Kidney glomerular epithelial cell (primary cell): ENCODE results near the gene KLF16.

Source experiments
- DNase-seq: peaks from one replicate; lab custom pipeline; 2025; lab: John Stamatoyannopoulos, UW

Gene KLF16

DNA sequence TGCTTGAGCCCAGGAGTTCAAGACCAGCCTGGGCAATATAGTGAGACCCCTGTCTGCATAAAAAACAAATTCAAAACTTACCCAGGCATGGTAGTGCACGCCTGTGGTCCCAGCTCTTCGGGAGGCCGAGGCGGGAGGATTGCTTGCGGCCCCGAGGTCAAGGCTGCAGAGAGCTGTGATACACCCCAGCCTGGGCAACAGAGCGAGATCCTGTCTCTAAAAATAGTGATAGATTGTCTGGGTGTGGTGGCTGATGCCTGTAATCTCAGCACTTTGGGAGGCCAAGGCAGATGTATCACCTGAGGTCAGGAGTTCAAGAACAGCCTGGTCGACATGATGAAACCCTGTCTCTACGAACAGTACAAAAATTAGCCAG lies 4.0 kb upstream of the KLF16 start:
- DNase-seq, result no peak

DNA sequence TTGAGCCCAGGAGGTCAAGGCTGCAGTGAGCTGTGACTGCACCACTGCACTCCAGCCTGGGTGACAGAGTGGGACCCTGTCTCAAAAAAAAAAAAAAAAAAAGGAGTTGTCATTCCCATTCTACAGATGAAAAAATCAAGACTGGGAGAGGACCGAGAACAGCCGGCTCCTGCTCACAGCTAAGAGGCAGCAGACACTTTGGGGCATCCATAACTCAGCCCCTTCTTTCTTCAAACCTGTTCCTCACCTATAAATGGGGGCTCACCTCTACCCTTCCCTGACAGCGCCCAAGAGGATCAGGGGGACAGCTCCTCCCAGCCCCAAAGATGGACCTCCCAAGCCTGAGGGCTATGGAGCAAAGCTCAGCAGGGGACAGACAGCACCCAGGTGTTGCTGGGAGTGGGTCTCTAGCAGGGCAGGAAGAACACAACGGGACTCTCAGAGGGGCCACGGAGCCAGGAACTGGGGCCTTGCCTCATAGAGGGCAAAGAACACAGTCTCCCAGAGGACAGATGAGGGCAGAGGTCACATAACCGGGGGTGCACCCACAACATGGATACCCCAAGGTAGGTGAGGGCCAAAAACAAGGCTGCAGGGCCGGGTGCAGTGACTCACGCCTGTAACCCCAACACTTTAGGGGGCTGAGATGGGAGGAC lies 3.4 kb upstream of the KLF16 start:
- DNase-seq, result no peak

DNA sequence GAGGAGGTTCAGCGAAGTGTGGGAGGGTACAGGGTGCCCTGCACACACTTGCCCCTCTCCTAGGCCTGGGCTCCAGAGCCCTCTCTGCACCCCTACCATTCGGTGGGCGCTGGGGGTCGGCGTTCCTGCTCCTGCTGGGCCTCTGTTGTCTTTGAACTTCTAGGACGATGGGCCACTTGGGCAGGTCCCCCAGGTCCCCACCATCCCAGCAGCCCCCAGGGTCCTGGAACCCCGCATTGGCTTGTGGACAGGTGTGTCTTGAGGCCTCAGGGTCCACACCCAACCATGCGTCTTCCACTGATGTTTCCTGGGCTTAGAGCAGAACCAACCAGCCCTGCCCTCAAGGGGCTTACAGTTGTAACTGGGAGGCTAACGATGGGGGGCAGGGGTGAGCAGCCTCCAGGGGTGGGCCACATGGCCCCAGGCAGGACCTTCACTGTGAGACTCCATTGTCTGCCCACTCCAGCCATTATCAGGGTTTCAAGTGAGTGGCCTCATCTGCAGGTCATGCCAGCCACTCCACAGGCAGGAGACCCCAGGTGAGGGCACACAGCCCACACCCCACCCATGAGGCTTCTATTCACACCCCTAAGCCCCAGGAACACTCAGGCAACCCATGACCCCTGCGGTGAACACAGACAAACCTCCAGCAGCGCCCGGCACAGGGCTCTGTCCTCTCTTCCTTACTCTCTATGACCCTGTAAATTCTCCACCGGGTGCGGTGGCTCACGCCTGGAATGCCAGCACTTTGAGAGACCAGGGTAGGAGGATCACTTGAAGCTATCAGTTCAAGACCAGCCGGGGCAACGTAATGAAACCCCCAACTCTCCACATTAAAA lies 2.0 kb upstream of the KLF16 start:
- DNase-seq, result no peak

DNA sequence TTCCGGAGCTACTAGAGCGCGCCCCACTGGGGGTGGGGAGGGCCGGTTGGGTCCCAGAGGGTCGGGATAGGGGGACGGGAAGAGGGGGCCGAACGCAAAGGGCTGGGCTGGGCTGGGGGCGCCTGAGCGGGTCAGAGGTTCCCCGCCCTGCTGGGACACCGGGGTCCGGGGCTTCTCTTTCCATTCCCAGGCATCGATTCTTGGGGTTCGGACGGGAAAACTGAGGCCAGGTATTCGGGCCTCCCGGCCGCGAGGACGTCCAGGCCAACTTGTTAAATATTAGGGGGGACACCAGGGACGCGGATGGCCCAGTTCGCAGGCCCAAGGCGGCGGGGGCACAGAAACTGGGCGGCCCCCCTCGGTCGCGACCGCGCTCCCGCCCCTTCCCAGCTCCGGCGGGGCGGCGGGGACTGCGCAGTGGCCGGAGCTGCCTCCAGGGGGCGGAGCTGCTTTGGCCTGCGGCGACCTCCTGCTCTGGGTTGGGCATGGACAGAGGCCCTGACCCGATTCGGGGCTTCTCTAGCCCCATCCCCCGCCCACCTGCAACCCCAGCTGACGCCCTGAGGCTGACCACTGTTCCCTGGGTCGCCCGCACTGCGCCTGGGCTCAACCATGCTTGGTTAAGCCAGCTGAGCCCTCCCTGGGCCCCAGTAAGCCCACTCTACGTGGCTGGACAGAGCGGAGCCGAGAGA lies 1.2 kb upstream of the KLF16 start:
- DNase-seq, result peak; percentile 2

DNA sequence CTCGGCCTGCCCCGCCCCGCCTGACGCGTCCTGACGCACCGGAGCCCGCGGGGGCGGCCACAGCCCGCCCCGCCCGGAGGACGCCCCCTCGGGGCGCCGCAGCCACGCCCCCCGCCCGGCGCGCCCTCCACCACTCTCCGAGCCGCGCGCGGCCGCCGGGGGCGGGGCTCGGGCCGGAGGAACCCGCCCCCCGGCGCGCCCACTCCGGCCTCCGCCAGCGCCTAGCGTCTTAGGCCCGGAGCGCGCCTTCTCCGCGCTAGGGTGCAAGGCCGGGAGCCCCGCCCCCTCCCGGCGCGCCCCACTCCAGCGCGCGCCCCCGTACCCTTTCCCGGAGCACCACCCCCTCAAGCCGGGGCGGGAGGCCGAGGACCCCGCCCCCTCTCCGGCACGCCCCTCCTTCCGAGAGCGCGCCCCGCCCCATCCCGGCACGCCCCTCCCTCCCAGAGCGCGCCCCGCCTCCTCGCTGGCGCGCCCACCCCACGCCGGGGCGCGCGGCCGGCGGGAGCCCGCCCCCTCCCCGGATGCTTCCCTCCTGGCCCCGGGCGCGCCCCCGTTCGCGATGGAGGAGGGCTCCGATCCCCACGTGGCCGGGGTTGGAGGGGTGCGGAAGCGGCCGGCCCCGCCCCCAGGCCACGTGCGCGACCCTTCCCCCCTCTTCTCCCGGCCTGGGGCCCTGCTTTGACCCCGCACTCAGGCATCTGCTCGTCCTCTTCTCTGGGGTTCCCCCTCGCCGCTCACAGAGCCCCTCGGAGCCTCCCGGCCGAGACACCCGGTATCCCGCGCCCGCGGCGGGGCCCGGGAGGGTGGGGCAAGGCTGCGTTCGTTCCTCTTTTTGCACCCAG lies 480 bp upstream of the KLF16 start:
- peak; percentile 86 for DNase-seq

DNA sequence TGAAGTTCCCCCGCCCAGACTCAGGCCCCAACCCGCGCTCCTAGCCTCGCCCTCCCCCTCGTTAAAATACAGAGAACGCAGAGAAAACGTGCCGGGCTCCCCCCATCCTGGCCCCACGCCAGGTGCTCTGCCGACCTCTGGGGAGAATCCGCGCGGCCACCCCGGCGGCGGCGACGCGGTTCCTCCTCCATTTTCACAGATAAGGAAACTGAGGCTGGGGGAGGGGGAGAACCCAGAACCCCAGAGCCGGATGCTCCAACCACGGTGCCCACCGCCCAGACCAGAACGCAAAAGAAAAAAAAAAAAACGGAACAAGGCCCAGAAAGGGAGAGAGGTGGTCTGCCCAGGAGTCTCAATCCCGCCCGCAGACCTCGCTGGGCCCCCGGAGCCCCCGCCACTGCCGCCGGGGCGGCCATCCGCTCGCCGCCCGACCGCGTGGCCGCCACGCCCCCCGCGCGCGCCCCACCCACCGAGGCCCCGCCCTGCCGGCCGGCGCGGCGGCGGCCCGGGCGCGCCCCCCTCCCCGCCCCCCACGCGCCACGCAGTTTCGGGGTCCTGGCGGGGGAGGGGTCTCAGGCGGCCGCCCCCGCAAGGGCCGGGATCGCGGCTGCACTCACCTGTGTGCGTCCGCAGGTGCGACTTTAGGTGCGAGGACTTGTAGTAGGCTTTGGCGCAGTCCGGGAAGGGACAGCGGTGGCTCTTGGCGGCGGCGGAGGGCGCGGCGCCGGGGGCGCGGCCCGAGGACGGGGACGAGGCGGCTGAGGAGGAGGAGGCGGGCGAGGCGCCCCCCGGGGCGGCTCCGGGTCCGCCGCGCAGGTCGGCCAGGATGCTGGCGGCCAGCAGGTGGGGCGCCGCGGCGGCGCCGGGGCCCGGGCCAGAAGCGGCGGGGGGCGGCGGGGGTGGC lies 703 bp downstream of the KLF16 start:
- no peak for DNase-seq

DNA sequence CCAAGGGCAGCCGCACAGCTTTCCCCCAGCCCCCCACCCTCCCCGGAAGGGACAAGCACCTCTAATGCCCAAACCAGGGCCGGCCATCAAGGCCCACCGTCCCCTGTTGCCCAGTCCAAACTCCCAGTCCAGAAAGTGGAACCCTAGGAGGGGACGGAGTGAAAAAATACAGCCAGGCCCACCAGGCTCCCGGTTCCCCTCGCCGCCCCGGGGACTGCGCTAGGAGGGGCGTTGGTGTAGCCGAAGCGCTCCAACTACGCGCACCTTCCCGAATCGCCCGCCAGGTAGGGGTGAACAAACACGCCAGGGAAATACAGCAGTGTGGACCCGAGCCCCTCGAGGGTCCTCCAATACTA lies 1.3 kb downstream of the KLF16 start:
- no peak for DNase-seq

DNA sequence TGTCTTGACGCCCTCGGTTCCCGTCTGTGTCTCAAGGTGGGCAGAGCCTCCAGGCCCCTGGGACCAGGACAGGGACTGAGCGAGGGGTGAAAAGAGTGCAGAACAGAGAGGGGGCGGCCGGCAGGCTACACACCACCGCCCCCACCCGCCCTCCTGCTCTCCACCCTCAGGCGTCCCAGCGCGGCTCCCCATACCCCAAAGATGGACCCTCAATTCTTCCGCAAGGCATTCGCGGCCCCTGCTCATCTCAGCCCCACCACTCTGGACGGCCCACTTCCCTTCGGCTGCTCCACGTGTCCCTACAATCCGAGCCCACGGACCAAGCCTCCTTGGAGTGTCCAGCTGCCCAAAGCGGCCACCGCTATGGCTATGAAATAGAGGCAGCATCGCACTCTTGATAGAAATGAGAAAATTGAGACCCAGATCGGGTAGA lies 1.8 kb downstream of the KLF16 start:
- DNase-seq, result no peak

DNA sequence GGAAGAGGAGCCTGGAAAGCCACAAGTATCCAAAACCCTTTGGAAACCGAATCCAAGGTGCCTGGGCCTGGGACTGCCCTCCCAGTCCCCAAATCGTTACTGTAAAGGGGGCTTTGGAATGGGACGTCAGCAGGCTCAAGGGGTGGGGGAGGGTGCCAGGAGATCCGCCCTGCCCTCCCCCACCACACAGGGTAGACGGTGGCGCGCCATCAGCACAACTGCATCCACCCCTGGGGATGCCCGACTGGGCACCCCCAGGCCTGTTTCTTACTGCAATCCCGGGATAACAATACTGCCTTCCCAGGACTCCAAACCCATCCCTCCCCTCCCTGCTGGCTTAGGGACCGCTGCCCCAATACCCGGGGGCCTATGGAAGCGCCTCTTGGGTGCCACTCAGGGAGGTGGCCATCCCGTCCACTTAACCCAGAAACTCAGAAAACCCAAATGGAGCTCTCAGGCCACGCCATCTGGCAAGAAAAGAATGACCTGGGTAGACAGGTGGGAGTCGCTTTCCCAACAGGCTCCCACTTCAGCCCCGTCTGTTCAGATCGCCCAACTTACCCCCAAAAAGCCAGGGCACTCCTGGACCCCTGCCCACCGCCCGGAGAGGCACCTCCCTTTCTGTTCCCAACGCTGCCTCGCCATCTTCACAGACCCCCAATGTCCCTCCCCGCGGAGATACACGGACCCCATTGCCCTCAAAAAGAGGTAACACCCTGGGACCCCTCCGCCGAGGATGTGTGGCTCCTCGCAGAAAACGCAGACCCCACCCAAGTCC lies 2.4 kb downstream of the KLF16 start:
- DNase-seq, result no peak

DNA sequence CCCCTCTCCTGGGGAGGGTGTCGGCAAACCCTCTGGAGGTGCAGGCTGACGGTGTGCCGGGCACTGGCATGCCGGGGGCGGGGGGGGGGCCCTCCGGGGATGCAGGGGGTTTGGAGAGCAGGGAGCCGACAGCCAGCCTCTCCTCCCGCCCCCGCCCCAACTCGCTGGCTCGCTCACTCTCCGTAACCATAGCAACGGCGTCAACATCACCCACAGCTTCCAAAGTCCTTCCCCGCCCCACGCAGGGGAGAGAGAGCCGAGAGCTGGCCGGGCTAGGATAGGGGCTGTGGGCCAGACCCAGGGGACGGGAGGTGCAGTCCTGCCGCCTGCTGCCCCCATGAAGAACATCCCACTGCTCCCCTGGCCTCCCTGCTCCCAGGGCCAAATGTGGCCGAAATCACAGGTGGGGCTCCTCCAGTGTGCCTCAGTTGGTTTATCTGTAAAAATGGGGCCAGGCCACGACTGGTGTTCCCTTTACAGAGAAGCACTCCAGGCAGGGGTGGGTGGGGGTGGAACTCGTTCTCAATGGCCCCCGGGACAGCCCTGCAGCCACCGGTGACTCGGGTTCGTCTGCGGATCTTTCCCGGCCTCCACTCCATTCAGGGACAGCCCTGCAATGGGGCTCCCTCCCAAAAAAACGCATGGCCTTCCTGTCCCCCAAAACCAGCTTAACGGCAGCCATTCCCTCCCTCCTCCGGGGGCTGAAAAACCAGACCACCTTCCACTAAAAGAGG lies 3.2 kb downstream of the KLF16 start:
- peak; percentile 40 for DNase-seq

DNA sequence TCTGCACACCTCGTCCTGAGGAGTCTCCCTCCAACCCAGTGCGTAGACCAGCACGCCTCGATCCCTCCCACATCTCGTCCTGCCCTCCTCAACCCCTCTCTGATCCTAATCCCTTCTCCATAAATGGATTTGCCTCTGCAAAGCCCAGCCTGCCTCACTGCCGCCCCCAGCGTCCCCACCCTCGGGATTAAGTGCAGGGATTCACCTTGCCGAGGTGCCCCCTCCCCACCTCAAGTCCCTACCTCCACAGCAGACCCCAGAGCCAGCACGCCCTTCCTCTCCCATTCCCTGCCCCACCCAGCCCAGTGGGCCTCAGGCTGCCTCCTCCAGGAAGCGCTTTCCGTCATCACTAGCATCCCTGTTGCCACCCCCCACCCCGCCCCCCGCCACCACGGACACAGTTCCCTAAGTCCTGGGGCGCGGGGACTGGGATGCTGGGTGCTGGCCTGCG lies 4.0 kb downstream of the KLF16 start:
- DNase-seq, result no peak

DNA sequence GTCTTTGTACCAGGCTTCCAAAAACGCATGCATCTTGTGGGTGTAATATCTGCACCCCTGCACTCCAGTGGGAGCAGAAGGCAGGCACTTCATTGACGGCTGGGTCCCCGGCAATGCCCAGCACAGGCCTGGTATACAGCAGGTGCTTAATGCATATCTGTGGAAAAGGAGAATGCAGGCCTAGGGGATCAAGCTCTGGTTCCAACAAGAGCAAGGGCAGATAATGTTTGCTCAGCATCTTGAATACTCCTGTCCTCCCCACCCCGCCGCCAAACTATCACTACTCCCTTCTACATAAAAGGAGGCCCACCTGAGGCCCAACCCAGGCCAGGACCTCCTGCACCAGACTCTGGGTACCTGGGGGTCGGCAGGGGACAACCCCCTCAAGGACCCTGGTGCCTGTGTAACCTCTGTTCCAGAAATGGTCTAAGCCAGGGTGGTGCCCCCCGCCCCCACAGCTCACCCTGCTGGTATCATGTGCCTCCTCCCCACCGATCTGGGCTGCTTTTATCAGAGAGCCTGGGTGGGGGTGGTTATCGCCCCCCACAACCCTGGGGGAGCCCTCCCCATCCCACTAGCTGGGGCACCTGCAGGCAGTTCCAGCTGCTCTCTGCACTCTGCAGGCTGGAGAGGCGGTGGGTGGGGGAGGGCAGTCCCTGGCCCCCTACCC lies 4.8 kb downstream of the KLF16 start:
- DNase-seq, result no peak

DNA sequence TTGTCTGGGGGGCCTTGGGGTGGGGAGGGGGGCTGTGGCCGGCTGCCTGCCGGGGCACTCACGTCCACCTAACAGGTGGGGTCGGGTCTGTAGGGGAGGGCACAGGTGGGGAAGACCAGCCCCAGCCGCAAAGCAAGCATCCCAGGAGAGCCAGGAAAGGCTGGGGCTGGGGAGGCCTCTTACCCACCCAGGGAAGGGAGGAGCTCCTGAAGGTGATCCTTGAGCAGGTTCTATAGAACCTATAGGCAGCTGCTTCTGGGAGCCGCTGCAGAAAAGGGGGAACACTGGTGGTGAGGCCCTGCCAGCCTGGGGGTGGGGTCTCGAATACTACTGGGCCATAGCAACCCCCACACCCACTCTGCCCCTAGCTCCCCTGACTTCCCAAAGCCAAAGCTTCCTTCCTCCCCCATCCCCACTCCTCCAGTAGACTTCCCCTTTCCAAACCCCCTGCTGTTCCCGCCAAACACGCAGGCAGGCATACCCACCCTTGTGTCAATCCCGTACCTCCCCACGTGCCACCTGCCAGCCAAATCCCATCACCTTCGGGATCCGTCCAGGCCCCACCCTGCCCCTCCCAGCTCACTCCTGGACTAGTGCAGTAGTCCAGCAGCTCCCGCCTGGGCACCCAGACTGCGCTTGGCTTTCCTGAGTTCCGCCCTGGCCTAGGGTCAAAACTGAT lies 5.6 kb downstream of the KLF16 start:
- no peak for DNase-seq

DNA sequence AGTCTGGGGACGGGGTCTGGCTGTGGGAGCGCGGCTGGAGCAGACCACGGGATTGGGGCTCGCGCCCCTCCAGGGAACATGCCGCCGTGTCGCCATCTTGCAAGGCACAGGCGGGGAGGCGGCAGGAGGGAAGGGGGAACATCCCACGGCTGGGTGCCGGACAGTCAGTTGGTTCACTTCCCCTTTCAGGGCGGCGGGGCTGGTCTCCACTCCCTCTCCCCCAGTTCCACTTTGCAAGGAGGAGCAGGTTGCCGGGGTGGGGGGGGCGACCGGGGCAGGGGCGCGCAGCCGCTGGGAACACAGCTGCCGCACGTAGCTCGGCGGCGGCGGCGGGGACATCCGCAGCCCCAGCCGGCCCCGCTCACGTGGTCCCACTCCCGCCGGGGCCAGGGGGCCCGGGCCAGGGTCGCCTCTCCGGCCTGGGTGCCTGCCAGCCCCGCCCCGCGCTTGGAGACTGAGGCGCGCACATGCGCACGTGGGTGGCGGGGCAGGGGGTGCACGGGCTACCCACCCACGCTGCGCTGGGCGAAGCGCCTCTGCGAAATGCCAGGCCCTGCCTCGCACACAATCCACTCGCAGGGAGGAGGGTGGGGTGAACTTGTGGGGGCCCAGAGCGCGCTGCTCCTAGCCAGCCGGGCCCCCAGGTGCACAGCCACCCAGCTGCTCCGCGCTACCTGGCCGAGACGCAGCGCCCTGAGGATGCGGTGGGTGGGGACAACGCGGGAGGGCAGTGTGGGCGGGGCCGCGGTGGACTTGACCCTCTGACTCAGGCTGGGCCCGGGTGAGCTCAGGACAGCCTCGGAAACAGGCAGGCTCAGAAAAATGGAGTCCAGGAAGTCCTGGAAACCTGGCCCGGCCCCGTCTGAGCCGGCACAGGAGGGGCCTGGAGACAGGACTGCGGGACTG lies 6.4 kb downstream of the KLF16 start:
- DNase-seq, result peak; percentile 65

DNA sequence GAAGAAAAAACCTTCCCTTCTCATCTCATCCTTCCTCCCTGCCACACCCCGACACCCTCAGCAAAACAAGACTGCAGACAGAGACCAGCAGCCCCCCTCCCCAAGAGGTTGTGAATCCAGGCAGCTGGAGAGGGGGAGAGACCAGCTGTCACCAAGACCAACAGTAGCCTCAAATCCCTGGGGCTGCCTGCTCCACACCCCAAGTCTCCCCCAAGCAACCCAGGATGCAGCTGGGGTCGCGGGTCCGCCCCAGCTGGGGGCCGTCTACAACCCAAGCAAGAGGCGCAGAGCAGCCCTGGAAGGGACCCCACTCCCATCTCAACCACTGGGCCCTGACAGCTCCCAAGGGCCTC lies 7.1 kb downstream of the KLF16 start:
- no peak for DNase-seq

DNA sequence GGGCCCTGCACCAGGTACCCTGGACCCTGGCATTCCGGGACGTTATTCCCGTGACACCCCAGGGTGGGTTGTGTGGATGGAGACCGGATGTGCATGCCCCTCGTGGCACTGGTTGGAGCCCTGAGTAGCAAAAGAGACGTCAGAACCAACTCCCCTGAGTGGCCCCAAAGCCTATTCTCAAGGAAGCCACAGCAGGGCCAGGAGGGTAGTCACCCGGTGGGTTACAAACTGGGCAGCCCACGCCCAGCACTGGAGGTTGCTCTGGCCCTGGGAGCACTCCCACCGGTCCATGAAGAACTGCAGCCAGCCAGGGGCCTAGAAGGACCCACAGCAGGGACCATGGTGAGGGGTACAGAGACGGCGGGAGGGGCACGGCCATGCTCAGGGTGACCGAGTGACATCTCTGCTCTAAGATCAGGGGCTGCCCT lies 7.5 kb downstream of the KLF16 start:
- no peak for DNase-seq

DNA sequence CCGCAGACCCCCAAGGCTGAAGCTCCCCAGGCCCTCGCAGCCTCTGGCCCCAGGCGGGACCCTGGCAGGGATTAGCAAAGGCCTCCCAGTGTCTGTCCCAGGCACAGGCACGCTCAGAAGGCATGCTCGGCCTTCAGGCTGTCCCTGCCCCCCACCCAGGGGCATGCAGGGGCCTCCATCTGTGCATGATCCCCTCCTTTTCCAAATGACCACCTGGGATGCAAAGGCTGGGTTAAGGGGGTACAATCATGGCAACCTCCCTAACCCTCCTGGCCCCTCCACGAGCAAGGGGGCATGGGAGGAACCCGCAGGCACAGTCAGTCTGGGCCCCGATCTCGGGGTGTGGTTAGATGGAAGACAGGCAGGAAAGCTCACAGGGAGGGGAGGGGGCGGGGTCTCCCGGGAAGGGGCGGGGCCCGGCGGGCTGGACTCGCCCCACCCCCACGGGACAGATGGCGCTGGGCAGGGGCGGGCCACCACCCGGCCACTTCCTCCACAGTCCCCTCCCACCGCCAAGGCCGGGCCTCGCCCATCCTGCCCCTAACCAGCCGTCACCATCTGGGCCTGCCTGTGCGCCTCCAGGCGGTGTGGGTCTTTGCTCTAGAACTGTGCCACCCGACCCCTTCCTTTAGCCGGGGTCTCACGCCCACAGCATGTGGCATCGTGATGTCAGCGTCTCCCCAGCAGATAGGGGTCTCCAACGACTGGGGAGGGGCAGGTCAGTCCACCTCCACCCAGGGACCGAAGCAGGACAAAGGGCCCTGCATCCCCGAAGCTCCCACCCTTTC lies 8.1 kb downstream of the KLF16 start:
- DNase-seq, result no peak
